ENCODE measurements around the gene LRFN2.

DNA sequence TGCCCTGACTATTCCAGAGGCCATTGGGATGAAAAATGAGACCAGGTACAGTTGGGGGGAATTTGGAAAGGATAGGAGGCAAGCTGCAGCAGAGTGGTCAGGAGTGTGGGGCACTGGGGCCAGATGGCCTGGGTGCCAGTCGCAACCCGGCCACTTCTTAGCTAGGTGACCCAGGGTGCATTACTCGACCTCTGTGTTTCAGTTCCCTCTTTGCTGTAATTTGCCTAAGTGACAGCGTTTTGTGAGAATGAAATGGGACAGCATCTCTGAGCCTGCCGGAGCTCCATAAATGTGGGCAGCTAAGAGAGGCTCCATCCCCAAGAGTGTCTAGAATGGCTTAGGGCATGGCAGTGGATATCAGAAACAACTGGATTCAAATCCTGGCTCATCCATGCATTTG is 13.9 kb downstream of the LRFN2 start:
- TF ChIP-seq CTCF (conservative IDR thresholded peaks at IDR 0.05; ENCODE audit: low read depth, low read length) (no peak), EZH2 (IDR thresholded peaks at IDR 0.05; ENCODE audit: borderline replicate concordance, low read depth, low read length, poor library complexity, severe bottlenecking) (no peak)
